SK-N-MC (cell line): ENCODE measurements around the gene WNT7A.

Experiments
- EZH2 ChIP-seq: fragments of 200-600 bp; sonication (generic); IDR thresholded peaks from one replicate; pipeline ENCODE4 v1.6.1; 2017; ENCODE audit warnings: antibody characterized with exemption
- POLR2AphosphoS5 ChIP-seq: IDR thresholded peaks from 2 replicates; pipeline ENCODE4 v1.6.1; 2012; ENCODE audit warnings: mild to moderate bottlenecking, low read depth, low read length, borderline replicate concordance

- TF ChIP-seq EZH2 = no peak
- no peak for TF ChIP-seq POLR2AphosphoS5
These were observed 38.7 kb downstream of the WNT7A start for GRCh38 chr3:13841141-13841540.
